Upper lobe of right lung (tissue), 1 donor: ENCODE measurements around the gene SLC37A4. TPM values are rescaled to one million over a fixed set of nuclear protein-coding genes. Genes with fewer than 3 reads are reported as not detected.
"Not testable (repeated sequence)": the region's sequence is repeated elsewhere in the genome, so short reads cannot be mapped to it uniquely, and the experiment has no call there.

Experiments
- ATAC-seq: fragments of 200-7000 bp; cut with Tn5 transposase; one replicate; pipeline ENCODE4 v1.9.1; 2020; ENCODE audit warnings: mild to moderate bottlenecking, moderate library complexity
- DNase-seq: peaks from one replicate; pipeline ENCODE4 v3.0.0-alpha.2; 2020
- H3K27ac ChIP-seq: fragments of 200-600 bp; one replicate; pipeline ENCODE4 v1.8.0; 2022
- H3K27me3 ChIP-seq: fragments of 200-600 bp; one replicate; pipeline ENCODE4 v1.8.0; 2022; ENCODE audit warnings: mild to moderate bottlenecking
- H3K36me3 ChIP-seq: fragments of 200-600 bp; one replicate; pipeline ENCODE4 v1.8.0; 2022
- H3K4me1 ChIP-seq: fragments of 200-600 bp; one replicate; pipeline ENCODE4 v1.8.0; 2022
- H3K4me3 ChIP-seq: fragments of 200-600 bp; one replicate; pipeline ENCODE4 v1.8.0; 2022; ENCODE audit warnings: mild to moderate bottlenecking
- H3K9me3 ChIP-seq: fragments of 200-600 bp; one replicate; pipeline ENCODE4 v1.8.0; 2022
- intact Hi-C: fragments of 100-400 bp; cut with DNase I; formaldehyde crosslinking; loops from one replicate; pipeline ENCODE4 v1.11.0; 2022
- microRNA-seq: library from miRNA; unstranded; fragments of <30 nt; microRNA quantifications from one replicate; pipeline ENCODE4 v1.2.0, GENCODE V29; 2020; ENCODE audit warnings: borderline microRNAs expressed
- total RNA-seq: library from RNA; stranded (reverse); fragmentation: NEBNext Ultra II Directional; extraction: Animal tissue kit (Norgen Biotek cat#: 25700); gene quantifications from one replicate; pipeline ENCODE4 v1.2.1, GENCODE V29; 2021
- TF ChIP-seq, protein P1 (sequence below): fragments of 200-600 bp; IDR thresholded peaks from one replicate; pipeline ENCODE4 v1.8.0; 2022; ENCODE audit warnings: antibody characterized with exemption
- donor health status: DM: no; HTN: yes; CAD: no; lungs with severe emphysema.

The SLC37A4 gene
- total RNA-seq, 1 donor from 2014 or later, result 19.3 TPM

DNA sequence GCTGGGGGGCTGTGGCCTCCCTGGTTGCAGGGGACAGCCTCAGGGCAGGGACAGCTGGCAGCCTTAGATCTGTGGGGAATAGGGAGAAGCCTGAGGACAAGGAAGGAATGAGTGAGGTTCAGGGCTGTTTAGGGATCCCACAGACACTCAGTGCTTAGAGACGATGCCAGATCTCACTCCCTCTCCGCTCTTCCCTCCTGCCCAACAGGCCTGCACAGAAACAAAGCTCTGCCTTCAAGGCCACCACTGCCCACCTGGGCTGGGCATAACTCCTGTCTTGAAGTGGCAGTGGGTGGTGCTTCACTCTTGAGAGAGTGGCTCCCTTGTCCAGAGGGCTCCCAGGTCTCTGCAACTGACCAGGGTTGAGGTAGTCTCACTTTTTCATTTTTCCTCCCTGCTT is 45.9 kb downstream of the SLC37A4 start:
- Histone ChIP-seq H3K4me3 (no peak overlapping the region), H3K9me3 (no peaks in the 10 kb centered on the region), H3K36me3 (no peaks in the 10 kb centered on the region), H3K4me1 (peaks cover 9% of the 10 kb centered on the region), H3K27me3 (no peaks in the 10 kb centered on the region), H3K27ac (no peak overlapping the region)
- DNase-seq, result no peak
- intact Hi-C loops, result no loop called here
- ATAC-seq, result peak; percentile 27
- TF ChIP-seq, protein P1, sequence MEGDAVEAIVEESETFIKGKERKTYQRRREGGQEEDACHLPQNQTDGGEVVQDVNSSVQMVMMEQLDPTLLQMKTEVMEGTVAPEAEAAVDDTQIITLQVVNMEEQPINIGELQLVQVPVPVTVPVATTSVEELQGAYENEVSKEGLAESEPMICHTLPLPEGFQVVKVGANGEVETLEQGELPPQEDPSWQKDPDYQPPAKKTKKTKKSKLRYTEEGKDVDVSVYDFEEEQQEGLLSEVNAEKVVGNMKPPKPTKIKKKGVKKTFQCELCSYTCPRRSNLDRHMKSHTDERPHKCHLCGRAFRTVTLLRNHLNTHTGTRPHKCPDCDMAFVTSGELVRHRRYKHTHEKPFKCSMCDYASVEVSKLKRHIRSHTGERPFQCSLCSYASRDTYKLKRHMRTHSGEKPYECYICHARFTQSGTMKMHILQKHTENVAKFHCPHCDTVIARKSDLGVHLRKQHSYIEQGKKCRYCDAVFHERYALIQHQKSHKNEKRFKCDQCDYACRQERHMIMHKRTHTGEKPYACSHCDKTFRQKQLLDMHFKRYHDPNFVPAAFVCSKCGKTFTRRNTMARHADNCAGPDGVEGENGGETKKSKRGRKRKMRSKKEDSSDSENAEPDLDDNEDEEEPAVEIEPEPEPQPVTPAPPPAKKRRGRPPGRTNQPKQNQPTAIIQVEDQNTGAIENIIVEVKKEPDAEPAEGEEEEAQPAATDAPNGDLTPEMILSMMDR, result no peak

DNA sequence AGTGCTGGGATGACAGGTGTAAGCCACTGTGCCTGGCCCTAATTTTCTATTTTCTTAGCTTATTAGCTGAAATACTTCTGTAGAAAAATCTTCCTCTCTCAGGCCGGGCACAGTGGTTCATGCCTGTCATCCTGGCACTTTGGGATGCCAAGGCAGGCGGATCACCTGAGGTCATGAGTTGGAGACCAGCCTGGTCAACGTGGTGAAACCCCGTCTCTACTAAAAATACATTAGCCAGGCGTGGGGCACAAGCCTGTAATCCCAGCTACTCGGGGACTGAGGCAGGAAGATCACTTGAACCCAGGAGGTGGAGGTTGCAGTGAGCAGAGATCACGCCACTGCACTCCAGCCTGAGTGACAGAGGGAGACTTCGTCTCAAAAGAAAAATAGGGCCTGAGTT is 46.3 kb downstream of the SLC37A4 start:
- H3K27me3 ChIP-seq, intact Hi-C loops, H3K4me1 ChIP-seq, H3K27ac ChIP-seq, H3K4me3 ChIP-seq, DNase-seq, H3K9me3 ChIP-seq, ATAC-seq, H3K36me3 ChIP-seq: not testable (repeated sequence)

DNA sequence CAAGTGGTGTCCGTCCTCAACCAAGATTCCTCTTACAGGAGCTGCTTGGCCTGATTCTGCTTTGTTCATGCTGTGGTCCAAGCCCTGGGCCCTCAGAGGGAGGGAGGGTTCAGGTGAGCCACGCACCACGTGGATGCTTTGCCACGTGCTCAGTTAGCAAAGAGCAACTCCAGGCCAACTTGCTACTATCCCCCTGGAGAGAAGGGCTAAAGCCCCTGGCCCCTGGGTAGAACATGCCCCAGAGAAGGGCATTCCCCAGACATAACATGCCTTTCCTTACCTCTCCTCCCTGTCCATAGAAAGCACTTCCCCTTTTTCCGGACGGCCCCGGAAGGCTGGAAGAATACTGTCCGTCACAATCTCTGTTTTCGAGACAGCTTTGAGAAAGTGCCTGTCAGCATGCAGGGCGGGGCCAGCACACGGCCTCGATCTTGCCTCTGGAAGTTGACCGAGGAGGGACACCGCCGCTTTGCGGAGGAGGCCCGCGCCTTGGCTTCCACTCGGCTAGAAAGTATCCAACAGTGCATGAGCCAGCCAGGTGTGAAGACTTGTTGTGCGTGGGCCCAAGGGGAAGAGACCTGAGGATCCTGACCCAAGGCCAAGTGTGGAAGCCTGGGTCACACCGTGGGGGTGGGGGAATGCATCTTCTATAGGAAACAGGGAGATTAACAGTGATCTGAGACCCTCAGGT is 50.3 kb downstream of the SLC37A4 start:
- H3K4me1 ChIP-seq, result peaks cover 10% of the 10 kb centered on the region

DNA sequence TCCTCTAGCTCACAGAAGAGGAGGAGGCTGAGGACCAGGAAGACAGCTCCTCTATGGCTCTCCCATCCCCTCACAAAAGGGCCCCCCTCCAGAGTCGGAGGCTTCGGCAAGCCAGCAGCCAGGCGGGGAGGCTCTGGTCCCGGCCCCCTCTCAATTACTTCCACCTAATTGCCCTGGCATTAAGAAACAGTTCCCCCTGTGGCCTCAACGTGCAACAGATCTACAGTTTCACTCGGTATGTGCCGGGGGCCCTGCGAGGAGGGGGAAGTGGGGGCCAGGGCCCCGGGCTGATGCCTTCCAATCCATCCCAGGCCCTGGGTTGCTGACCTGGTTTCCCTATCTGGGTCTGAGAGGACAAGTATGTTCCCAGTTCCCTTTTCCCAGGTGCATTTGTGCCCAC is 51.2 kb downstream of the SLC37A4 start:
- no peak overlapping the region for H3K4me3 ChIP-seq
- no peak overlapping the region for H3K27ac ChIP-seq
- intact Hi-C loops, result no loop called here
- no peaks in the 10 kb centered on the region for H3K27me3 ChIP-seq
- DNase-seq, result no peak
- H3K36me3 ChIP-seq, result no peaks in the 10 kb centered on the region
- no peak for ATAC-seq
- H3K4me1 ChIP-seq, result peaks cover 10% of the 10 kb centered on the region
- no peaks in the 10 kb centered on the region for H3K9me3 ChIP-seq
- TF ChIP-seq, protein P1, result no peak

More for the DNA sequence above, 50.3 kb downstream of the SLC37A4 start:
- no peaks in the 10 kb centered on the region for H3K36me3 ChIP-seq
- TF ChIP-seq, protein P1, result no peak
- ATAC-seq, result peak; percentile 74
- H3K9me3 ChIP-seq, result no peaks in the 10 kb centered on the region
- DNase-seq, result peak; percentile 65
- H3K27ac ChIP-seq, result no peak overlapping the region
- no peaks in the 10 kb centered on the region for H3K27me3 ChIP-seq
- no peak overlapping the region for H3K4me3 ChIP-seq
- intact Hi-C loops, result no loop called here

DNA sequence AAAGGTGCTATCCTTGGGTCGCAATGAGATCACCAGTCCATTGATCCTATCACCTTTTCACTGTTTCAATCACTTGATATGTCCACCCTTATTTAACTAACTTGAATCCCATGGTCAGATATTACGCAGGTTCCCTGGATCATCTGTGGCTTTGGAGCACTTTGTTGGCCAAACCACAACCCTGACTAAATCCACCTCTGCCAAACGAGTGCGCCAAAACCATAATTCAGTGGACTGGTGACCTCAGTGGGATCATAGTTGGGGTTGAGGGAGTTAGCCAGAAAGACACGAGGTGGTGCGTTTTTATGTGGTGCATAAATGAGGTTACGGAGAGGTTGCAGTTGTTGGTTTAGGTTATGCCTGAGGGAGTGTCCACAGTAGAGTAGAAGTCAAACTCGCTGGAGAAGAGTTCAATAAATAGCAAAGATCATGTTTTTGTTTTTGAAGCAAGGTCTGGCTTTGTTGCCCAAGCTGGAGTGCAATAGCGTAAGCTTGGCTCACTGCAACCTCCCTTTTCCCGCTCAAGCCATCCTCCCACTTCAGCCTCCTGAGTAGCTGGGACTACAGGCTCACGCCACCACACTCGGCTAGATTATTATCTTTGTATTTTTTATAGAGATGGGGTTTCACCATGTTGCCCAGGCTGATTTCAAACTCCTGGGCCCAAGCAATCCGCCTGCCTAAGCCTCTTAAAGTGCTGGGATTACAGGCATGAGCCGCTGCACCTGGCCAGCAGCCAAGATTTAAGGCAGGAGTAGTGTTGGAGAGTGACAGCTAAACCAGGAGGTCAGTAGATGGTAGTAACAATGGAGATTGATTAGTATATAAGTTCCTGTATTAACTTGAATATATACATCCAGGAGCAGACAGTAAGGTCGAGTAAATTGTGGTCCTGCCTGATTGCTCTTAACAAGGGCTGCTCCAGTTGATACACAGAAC is 54.6 kb downstream of the SLC37A4 start:
- DNase-seq, result no peak
- no peaks in the 10 kb centered on the region for H3K36me3 ChIP-seq
- TF ChIP-seq, protein P1, result no peak

More for the DNA sequence above, 54.6 kb downstream of the SLC37A4 start:
- no peak for ATAC-seq
- Histone ChIP-seq H3K4me1 (peaks cover 10% of the 10 kb centered on the region), H3K4me3 (no peak overlapping the region), H3K27ac (no peak overlapping the region), H3K27me3 (peaks cover 3% of the 10 kb centered on the region), H3K9me3 (no peaks in the 10 kb centered on the region)
- intact Hi-C loops, result no loop called here

Small RNAs within 50 kb of the gene (microRNA-seq; reads per million reads assigned to microRNA genes)
- not detected for gene MIR3656

Other genes with a start within 250 kb of the SLC37A4 start
- gene DDX6, start 239.7 kb downstream of the SLC37A4 start, total RNA-seq, result 115 TPM
- not detected for gene CXCR5, start 147.0 kb downstream of the SLC37A4 start, total RNA-seq
- gene BCL9L, start 105.0 kb downstream of the SLC37A4 start, total RNA-seq, result 62.5 TPM
- not detected for gene UPK2, start 74.6 kb downstream of the SLC37A4 start, total RNA-seq
- gene FOXR1, start 59.1 kb downstream of the SLC37A4 start, total RNA-seq, result not detected
- 59.4 TPM for gene CENATAC, start 32.7 kb downstream of the SLC37A4 start, total RNA-seq
- 850 TPM for gene RPS25, start 12.5 kb downstream of the SLC37A4 start, total RNA-seq
- 44.6 TPM for gene TRAPPC4, start 12.1 kb downstream of the SLC37A4 start, total RNA-seq
- 142 TPM for gene HYOU1, start 26.3 kb upstream of the SLC37A4 start, total RNA-seq
- gene VPS11, start 36.9 kb upstream of the SLC37A4 start, total RNA-seq, result 41.5 TPM
- 19.5 TPM for gene HMBS, start 54.0 kb upstream of the SLC37A4 start, total RNA-seq
- 38.4 TPM for gene DPAGT1, start 71.0 kb upstream of the SLC37A4 start, total RNA-seq
- 20.3 TPM for gene C2CD2L, start 76.5 kb upstream of the SLC37A4 start, total RNA-seq
- 25.2 TPM for gene HINFP, start 90.7 kb upstream of the SLC37A4 start, total RNA-seq
- gene ABCG4, start 118.2 kb upstream of the SLC37A4 start, total RNA-seq, result 0.14 TPM
- gene NLRX1, start 137.8 kb upstream of the SLC37A4 start, total RNA-seq, result 17.7 TPM
- gene NHERF4, start 154.6 kb upstream of the SLC37A4 start, total RNA-seq, result 0.81 TPM
- 30.0 TPM for gene CBL, start 175.5 kb upstream of the SLC37A4 start, total RNA-seq